Activated gamma-delta T cell treated with anti-CD3 and anti-CD28 coated beads, Interleukin-2, amount 50 U/mL, for 16 hours (primary cell): ENCODE results near the gene OR6C65.
"Not testable (repeated sequence)": the region's sequence is repeated elsewhere in the genome, so short reads cannot be mapped to it uniquely, and the experiment has no call there.

Experiments
- DNase-seq: peaks from one replicate; pipeline ENCODE4 v3.0.0-alpha.2; 2020; ENCODE audit warnings: low read depth

The OR6C65 gene

DNA sequence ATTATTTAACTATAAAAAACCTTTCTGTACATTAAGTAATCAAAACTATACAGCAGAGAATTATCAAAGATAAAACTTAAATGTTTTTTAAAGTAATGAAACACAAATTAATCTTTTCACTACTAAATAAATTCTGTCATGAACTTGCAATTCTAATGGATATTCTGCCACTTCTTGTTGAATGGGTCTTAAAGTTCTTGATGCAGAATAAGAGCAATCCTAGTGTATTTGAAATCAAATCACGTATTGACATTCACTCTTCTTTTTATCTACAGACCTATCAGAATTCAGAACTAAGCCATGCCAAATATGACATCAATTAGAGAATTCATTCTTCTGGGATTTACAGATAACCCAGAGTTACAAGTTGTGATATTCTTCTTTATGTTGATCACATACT lies at the start of gene OR6C65:
Gene OR6C65 (plus strand): TSS at position 301 of the 400 bp plus-strand sequence. CDS start 0 bp downstream, at position 301.
- no peak for DNase-seq

DNA sequence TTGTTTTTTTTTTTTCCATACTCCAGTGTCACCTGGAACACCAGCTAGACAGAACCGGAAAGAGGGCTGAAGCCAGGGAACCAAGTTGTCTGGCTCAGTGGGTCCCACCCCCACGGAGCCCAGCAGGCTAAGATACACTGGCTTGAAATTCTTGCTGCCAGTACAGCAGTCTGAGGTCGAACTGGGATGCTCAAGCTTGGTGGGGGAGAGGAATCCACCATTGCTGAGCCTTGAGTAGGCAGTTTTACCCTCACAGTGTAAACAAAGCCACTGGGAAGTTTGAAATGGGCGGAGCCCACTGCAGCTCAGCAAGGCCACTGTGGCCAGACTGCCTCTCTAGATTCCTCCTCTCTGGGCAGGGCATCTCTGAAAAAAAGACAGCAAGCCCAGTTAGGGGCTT lies 45.0 kb upstream of the OR6C65 start:
- DNase-seq = not testable (repeated sequence)

DNA sequence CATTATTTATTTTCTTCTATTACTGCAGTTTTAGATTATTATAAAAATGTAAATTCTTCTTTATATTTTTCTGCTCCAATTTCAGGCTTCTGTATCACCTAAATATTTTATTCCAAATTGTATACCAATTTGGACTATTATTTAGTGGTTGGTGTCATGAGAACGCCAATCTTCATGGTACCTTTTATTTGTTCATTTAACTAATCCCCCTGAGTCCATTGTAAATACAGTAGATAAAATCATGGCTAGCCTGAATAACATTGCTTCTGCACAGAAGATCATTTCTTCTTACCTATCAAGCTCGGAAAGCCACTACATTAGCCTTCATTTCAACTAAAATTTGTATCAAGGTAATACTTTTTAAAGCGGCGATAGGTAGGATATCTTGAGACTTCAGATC lies 37.7 kb upstream of the OR6C65 start, which contains the start of gene OR6C75:
Gene OR6C75 (plus strand): TSS at position 301 of the 400 bp plus-strand sequence. CDS start 2,136 bp downstream, outside the sequence.
- DNase-seq = no peak

DNA sequence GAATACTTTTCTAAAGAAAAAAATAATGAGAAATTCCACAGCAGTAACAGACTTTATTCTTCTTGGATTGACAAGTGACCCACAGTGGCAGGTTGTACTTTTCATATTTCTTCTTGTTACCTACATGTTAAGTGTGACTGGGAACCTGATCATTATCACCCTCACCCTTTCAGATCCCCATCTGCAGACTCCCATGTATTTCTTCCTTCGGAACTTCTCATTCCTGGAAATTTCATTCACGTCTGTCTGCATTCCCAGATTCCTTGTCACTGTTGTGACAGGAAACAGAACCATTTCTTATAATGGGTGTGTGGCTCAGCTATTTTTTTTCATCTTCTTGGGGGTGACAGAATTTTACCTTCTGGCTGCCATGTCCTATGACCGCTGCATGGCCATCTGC lies 35.2 kb upstream of the OR6C65 start:
- no peak for DNase-seq

DNA sequence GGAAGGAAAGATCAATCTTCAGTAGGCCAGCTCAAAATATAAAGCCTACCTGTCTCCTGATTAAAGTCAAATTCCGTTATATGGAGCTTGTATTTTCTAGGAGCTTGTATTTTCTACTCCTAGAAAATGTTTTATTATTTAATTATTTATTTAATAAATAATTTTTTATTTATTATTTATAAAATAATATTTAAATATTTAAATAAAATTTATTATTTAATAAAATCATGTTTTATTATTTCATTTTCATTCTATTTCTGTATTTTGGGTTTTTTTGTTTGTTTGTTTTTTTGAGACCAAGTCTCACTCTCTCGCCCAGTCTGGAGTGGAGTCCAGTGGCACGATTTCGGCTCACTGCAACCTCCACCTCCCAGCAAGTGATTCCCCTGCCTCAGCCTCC lies 27.8 kb upstream of the OR6C65 start:
- DNase-seq = no peak

DNA sequence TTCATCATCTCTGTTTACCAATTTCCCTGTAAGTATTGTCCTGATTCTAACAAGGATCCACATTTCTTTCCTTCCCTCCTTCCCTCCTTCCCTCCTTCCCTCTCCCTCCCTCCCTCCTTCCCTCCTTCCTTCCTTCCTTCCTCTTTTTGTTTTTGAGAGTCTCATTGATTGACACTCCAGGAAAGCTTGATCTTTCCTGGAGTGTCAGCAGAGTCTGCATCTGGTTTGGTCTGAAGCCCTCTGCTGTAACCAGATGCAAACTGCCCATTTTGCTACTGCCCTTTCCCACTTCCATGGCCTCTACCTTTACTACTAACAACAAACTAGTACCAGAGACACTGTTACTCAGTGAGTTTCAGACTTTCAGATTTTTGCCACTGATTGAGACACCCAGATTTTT lies 14.4 kb upstream of the OR6C65 start:
- no peak for DNase-seq

DNA sequence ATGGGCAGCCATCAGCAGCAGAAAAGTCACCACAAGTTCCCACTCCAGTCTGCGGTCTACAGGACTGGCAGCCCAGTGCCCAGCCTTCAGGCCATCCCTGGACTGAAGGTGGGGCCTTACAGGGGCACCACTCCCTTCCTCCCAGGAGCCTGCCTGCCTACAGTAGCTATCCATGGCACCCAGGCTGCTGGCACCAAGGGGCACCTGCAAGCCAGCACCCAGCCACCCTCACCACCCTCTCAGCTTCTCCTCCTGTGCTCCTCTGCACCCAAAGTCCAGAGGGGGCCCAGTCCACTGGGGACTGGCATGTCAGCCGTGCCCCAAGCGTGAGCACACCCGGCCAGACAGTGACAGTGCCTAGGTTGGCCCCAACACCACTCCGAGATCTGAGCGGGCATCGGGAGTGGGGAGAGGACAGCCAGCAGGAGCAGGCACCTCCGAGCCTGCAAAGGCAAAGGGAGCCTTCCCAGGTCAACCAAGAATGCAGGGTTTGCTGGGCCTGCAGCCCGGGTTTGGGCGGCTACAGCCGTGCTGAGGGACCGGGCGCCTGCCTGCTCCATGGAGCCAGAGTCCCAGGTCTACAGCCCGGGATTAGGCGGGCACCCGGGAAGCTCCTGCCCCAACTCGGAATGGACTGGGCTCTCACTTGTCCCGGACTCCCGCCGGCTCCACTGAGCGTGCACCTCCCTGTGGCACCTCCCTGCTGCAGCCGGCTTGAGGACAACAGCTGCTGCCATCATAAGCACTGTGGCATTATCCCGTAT lies 8.1 kb upstream of the OR6C65 start:
- DNase-seq = no peak

DNA sequence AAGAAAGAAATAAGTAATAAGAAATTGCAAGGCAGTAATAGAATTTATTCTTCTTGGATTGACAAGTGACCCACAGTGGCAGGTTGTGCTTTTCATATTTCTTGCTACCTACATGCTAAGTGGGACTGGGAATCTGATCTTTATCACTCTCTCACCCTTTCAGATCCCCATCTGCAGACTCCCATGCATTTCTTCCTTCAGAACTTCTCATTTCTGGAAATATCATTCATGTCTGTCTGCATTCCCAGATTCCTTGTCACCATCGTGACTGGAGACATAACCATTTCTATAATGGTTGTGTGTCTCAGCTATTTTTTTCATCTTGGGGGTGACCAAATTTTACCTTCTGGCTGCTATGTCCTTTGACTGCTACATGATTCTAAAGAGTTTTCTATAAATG lies 4.0 kb upstream of the OR6C65 start:
- no peak for DNase-seq

DNA sequence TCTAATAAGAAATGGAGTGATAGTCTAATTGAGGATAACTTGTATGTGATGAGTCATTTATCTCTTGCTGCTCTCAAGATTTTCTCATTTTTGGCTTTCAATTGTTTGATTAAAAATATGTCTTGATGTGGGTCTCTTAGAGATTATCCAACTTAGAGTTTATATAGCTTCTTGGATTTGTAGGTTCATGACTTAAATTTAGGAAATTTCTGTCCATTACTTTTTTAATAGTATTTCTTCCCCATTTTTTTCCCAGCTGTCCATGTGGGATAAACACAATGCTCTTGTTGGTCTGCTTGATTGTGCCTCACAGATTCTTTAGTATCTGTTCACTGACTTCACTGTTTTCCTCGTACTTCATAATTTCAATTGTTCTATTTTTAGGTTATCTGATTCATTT lies 7.5 kb downstream of the OR6C65 start:
- DNase-seq = no peak

DNA sequence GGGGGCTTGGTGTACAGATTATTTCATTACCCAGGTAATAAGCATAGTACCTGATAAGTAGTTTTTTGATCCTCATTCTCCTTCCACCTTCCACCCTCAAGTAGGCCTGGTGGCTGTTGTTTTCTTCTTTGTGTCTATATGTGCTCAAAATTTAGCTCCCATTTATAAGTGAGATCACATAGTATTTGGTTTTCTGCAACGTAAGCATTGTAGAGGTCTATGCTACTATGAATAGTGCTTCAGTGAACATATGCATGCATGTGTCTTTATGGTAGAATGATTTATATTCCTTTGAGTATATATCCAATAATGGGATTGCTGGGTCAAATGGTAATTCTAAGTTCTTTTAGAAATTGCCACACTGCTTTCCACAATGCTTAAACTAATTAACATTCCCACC lies 8.8 kb downstream of the OR6C65 start:
- not testable (repeated sequence) for DNase-seq

DNA sequence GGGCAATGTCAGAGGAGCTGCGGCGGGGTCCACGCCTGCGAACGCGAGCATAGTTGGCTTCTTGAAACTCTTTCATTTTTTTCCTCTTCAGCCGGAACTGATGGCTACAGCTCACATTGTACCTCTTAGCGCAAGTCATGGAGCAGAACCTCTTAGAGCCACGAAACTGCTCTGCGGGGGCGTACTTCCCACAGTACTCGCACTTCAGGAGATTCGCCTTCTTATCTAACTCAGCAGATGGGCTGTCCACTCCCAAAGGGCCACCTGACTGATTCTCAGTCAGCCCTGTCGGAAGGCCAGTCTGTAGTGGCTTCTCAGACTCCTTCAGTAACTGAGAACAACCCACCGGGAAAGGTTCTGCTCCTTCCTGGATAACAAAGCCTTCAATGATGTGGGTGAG lies 11.8 kb downstream of the OR6C65 start:
- DNase-seq = not testable (repeated sequence)

DNA sequence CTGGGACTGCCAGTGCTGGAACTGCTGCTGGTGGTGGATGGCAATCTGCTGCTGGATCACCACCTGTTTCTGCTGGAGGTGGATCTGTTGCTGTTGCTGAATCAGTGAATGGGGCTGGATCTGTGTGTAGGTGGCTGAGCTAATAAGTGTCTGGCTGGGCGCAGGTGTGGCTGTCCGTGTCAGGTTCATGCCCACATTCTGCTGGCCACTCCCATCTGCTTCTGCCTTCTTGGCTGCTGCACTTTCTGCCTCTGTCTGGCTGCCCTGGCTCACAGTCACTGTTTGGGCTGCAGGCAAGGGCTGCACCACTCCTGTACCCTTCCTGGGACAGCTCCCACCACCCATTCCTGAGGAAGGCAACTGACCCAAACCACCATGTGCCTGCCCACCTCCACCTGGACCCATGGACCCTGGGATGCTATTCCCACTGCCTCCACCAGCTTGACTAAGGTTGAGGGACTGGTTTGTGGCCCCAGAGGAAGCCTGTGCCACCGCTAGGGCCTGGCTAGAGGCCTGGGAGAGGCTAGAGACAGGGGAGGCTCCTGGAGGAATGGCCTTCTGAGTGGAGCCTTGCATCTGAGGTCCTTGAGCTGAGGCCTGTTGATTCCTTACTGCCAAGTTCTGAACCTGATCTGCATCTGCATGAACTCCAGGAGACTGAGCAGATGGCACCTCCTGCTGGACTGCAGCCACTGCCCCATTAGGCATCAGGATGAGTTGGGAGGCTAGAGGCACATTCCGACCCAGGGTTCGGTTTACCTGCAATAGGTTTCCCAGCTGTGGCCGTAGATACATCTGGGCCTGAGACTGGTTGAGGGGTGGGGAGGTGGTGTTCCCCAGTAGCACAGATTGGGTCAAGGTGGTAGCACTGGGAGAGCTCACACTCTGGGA lies 13.4 kb downstream of the OR6C65 start:
- not testable (repeated sequence) for DNase-seq

DNA sequence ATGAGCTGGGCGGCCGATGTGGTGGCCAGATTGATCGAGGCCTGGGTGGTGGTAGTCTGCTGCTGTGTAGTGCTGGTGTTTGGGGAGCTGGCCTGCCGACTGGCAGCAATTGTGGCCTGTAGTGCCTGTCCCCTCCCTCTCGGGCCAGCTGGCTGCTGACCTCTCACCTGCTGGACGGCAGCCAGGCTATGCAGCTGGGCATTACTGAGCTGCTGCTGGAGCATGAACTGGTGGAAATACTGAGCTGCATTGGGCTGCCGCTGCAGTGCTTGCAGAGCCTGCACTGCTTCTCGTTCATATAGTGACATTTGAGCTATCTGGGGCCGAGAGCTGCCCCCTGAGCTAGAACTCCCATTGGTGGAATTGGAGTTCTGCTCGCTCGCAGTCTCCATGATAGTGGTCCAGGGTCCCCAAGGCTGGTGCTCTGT lies 14.1 kb downstream of the OR6C65 start:
- not testable (repeated sequence) for DNase-seq

DNA sequence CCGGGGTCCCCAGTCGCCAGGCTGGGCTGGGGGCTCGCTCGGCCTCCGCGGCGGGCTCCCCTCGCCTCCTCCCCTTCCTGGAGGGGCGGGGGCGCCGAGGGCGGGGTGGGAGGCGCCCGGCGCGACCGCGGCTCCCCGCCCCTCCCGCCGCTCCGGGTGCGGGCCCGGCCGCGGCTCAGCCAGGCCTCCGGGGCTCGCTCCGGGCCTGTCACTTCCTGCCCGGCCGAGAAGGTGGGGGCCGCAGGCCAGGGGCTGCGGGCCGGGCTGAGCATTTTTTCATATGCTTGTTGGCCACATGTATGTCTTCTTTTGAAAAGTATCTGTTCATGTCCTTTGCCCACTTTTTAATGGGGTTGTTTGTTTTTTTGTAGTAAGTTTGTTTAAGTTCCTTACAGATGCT lies 14.6 kb downstream of the OR6C65 start:
- not testable (repeated sequence) for DNase-seq

DNA sequence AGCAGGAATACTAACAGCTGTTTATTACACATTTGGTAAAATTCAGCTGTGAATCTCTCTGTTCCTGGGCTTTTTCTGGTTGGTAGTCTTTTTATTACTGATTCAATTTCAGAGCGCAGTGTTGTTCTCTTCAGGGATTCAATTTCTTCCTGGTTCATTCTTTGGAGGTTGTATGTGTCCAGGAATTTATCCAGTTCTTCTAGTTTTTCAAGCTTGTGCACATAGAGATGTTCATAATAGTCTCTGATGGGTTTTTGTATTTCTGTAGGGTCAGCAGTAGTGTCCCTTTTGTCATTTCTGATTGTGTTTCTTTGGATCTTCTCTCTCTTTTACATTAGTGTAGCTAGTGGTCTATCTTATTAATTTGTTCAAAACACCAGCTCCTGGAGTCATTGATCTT lies 16.6 kb downstream of the OR6C65 start:
- no peak for DNase-seq

DNA sequence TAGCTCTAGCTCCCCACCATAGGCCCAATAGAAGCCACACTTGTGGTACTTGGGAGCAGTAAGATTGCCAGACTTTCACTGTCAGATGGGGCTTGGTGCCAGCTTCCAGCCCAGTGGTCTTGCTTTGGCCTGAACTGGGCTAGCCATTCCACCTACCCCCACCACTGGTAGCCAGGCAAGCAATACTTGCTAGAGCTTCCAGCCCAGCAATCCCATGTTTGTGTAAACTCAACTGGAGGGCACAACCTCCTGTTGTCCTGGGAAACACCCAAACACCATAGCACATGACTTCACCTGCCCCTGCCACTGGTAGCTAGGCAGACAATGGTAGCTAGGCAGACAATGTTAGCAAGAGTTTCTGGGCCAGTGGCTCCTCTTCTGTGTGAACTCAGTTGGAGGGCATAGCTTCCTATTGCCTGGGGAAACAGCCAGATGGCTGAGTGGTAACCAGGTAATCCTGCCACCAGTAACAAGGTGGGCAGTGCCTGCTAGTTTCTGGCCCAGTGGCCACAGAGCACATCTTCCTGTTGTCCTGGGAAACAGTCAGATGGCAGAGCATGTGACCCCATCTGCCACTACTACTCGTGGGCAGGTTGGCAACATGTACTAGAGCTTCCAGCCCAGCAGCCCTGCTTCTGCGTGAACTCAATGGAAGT lies 20.1 kb downstream of the OR6C65 start:
- no peak for DNase-seq

DNA sequence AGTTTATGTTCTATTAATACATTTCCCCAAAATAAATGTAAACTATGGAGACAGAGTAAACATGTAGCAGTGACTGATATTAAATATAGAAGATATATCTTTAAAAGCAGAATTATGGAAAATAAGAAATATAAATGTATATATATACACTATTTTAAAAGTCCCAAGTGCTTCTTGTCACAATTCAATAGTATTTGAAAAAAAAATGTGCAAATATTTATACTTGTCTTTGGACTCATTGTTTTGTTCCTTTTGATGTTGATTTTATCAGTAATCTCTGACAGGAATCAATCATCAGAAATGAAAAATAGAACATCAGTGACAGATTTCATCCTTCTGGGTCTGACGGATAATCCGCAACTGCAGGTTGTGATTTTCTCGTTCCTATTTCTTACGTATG lies 25.6 kb downstream of the OR6C65 start, which contains the start of gene OR6C76:
Gene OR6C76 (plus strand): TSS at position 301 of the 400 bp plus-strand sequence. CDS start 0 bp downstream, at position 301.
- DNase-seq = no peak

DNA sequence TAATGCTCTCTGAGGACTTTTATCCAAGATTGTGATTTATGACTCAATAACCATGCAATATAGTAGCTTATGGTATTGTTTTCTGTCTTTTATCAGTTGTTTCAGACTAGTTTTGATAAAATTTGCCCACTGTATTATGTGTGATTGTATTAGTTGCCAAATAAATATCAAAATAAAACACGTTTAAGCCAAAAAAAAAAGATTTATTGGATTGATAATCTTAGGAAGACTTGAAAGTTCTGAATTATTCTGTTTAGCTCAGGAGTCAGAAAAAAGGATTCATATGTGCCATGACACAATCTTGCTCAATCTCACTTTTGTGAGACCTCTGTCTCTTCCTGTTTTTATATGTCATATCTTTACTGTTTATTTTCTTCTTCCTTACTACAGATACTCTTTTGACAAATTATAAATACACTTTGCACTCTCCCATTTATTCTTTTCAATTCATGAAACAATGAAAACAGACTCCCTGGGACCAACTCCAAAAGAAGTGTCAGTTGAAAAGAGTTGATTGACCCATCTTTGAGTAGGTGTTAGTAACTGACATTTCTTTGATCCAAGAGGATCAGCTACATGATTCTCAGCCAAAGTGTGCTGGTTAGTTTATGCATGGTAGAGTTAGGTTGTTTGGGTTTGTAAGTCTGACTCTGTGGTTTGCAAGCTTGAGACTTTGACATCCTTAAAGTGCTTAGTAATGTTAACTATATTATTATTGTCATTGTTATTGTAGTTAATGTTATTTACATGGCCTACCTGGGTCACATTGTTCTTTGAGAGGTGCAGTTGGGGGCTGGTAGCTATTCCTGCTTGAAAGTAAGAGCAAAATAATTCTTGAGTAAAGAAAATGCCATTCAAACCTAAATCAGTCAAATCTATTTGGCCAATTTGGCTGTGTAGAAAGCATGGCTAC lies 28.3 kb downstream of the OR6C65 start:
- no peak for DNase-seq

DNA sequence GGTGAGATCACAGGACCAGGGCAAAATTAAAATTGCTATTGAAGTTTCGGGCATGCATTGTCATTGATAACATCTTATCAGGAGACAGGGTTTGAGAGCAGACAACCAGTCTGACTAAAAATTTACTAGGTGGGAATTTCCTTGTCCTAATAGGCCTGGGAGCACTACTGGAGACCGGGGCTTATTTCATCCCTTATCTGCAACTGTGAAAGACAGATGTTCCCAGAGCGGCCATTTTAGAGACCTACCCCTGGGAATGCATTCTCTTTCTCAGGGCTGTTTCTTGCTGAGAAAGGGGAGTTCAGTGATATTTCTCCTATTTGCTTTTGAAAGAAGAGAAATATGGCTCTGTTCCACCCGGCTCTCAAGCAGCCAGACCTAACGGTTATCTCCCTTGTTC lies 40.9 kb downstream of the OR6C65 start:
- not testable (repeated sequence) for DNase-seq

DNA sequence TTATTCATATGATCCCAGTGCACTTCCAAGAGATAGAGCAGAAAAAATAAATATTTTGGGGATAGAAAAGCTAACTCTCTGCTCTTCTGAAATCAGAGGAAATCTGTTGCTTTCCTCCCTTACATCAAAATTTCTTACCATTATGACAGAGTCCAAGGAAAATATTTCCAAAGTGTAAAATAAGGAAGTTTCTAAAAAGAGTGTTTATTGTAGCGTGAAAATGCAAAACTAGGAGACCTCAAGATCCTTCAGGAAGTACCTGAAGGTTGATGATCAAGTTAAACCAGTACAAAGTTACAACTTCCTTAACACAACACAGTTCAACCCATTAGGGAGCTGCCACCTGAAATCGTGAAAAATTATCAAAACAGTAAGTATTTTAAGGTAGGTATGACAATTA lies 43.4 kb downstream of the OR6C65 start, which contains the start of gene OR6C2:
Gene OR6C2 (plus strand): TSS at position 301 of the 400 bp plus-strand sequence. CDS start 8,138 bp downstream, outside the sequence.
- DNase-seq = no peak

DNA sequence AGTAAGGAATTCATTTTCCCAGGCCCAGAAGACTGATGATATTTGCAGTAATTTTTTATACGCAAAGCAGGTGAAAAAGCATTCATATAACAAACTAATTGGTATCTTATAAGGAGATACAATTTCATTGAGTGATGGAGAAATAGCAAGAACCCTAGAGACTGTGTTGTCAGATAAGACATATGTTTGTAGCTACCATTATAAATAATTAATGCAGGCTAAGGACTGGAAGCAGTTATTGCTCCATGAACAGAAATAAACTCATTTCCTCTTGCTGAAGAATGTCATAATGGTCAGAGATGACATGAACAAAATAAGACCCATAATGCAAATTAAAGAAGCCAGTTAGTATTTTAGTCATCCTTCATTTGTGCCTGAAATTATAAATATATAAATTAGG lies 45.0 kb downstream of the OR6C65 start:
- no peak for DNase-seq
